Ovary (tissue), 9 donors: ENCODE measurements around the gene TRNP1. TPM values are rescaled to one million over a fixed set of nuclear protein-coding genes. Genes with fewer than 3 reads are reported as not detected.

Experiments
- DNase-seq, 5 donors: peaks; one replicate each; pipeline ENCODE4 v3.0.0-alpha.2; 2019 to 2020
- H3K27ac ChIP-seq, 2 donors: fragments of 200-600 bp; one replicate each; pipeline versions ENCODE4 v1.5.1 to v1.8.0; 2019 to 2022
- H3K27me3 ChIP-seq: fragments of 200-600 bp; one replicate; pipeline ENCODE4 v1.8.0; 2022
- H3K36me3 ChIP-seq: fragments of 200-600 bp; sonication (generic); one replicate; pipeline ENCODE4 v1.5.1; 2019
- H3K4me1 ChIP-seq: one replicate; pipeline ENCODE4 v1.8.1; 2013; ENCODE audit warnings: mild to moderate bottlenecking, moderate library complexity; ENCODE audit not compliant: insufficient read depth
- H3K4me3 ChIP-seq: fragments of 200-600 bp; sonication (generic); one replicate; pipeline ENCODE4 v1.5.1; 2017
- H3K9me3 ChIP-seq, 2 donors: fragments of 200-600 bp in 1 of 2; sonication (generic) in 1 of 2; one replicate each; pipeline versions ENCODE4 v1.5.1 to v1.8.1; 2013 to 2019; ENCODE audit warnings: mild to moderate bottlenecking in 1 of 2, moderate library complexity in 1 of 2
- EP300 ChIP-seq: sonication (generic); formaldehyde crosslinking; IDR thresholded peaks from one replicate; pipeline ENCODE4 v1.6.1; 2017; ENCODE audit warnings: antibody characterized with exemption
- POLR2A ChIP-seq: fragments of 450-650 bp; IDR thresholded peaks from one replicate; pipeline ENCODE4 v1.6.1; 2017; ENCODE audit warnings: antibody characterized with exemption, mild to moderate bottlenecking, moderate library complexity
- WGBS, 3 donors: extraction: QIAGEN DNeasy Blood & Tissue Kit in 1 of 3; methylation state at CpG; one replicate each; pipeline versions ENCODE4 v1.1.5 to v1.1.7; 2013 to 2017; 5-methylcytosine and 5-hydroxymethylcytosine counted together
- intact Hi-C, 4 donors: fragments of 100-400 bp; cut with DNase I; formaldehyde crosslinking; loops; one replicate each; pipeline versions ENCODE4 v1.11.0 to v1.15.1; 2022 to 2023
- polyA plus RNA-seq, 2 donors: library from polyadenylated mRNA; stranded (reverse); fragments of 200-250 nt in 1 of 2; fragments of 350-450 nt in 1 of 2; fragmentation: Illumina TruSeq in 1 of 2; extraction: RNeasy Lipid Tissue Mini Kit (QIAGEN cat#74804) in 1 of 2; gene quantifications; one replicate each; pipeline ENCODE4 v1.2.3, GENCODE V29; 2013 to 2014
- total RNA-seq, 7 donors: library from RNA; depleted of rRNA in 2 of 7; stranded (reverse); fragments of >200 nt in 2 of 7; fragmentation: NEBNext Ultra II Directional in 3 of 7; extraction: Animal tissue kit (Norgen Biotek cat#: 25700) in 3 of 7; gene quantifications; one replicate each; pipeline versions ENCODE4 v1.1.0 to v1.2.4, GENCODE V29; 2016 to 2023
- TF ChIP-seq, protein P1 (sequence below), 3 donors: fragments of 450-650 bp in 2 of 3; fragments of 200-600 bp in 1 of 3; IDR thresholded peaks; one replicate each; pipeline versions ENCODE4 v1.5.1 to v1.8.0; 2016 to 2022; ENCODE audit warnings: antibody characterized with exemption in 3 of 3, mild to moderate bottlenecking in 1 of 3
- donor health status: DM: no; HTN: no; CAD: no; lungs with moderate emphysema.
- donor health status: DM: no; HTN: no; CAD: no.
- donor health status: Bipolar disorder and iron deficiency.
- donor health status: DM: yes; HTN: yes; CAD: no.
- donor health status: DM: no; HTN: no; CAD: no.
- donor health status: DM: yes; HTN: yes; CAD: no.

Gene TRNP1
- total and polyA plus RNA-seq, 9 donors, result 0.25 to 23.8 (median 4.2) TPM

DNA sequence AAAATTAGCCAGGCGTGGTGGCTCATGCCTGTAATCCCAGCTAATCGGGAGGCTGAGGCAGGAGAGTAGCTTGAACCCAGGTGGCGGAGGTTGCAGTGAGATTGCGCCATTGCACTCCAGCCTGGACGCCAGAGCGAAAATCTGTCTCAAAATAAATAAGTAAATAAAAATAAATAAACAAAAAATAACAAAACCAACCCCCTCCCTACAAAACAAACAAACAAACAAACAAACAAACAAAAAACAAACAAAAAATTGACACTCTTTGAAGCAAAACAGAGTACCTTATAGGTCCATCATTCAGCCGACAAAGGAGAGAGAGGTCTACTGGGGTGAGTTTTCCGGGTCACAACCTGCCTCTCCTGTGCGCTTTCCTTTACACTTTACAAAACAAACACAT lies 27.9 kb upstream of the TRNP1 start:
- H3K4me3 ChIP-seq, result no peak overlapping the region
- H3K27ac ChIP-seq, result no peak overlapping the region
- intact Hi-C loops, result no loop called here
- H3K27me3 ChIP-seq, result no peaks in the 10 kb centered on the region
- TF ChIP-seq POLR2A (no peak), EP300 (no peak)
- TF ChIP-seq, protein P1, sequence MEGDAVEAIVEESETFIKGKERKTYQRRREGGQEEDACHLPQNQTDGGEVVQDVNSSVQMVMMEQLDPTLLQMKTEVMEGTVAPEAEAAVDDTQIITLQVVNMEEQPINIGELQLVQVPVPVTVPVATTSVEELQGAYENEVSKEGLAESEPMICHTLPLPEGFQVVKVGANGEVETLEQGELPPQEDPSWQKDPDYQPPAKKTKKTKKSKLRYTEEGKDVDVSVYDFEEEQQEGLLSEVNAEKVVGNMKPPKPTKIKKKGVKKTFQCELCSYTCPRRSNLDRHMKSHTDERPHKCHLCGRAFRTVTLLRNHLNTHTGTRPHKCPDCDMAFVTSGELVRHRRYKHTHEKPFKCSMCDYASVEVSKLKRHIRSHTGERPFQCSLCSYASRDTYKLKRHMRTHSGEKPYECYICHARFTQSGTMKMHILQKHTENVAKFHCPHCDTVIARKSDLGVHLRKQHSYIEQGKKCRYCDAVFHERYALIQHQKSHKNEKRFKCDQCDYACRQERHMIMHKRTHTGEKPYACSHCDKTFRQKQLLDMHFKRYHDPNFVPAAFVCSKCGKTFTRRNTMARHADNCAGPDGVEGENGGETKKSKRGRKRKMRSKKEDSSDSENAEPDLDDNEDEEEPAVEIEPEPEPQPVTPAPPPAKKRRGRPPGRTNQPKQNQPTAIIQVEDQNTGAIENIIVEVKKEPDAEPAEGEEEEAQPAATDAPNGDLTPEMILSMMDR (IDR thresholded peaks at IDR 0.05), result no peak
- H3K36me3 ChIP-seq, result no peaks in the 10 kb centered on the region
- DNase-seq, result no peak
- no peaks in the 10 kb centered on the region for H3K9me3 ChIP-seq
- H3K4me1 ChIP-seq, result no peaks in the 10 kb centered on the region
- WGBS, 3 donors, result 88 to 90% (median 89%) methylated on average over 9 of the region's 9 CpGs

DNA sequence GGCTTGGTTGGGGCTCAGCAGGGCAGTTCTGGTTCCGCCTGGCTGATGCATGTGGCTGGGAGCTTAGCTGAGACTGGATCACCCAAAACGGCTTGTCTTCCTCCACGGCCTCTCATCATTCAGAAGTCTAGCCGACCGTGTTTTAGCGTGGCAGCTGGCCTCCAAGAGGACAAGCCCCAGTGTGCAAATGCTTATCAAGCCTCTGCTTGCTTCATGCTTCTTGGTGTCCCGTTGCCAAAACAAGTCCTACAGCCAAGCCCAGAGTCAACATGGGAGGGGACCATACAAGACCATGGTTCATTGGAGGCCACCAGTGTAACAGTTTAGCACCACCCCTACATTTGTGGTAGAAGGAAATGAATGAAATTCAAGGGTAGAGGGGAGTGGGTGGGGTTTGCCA lies 22.7 kb upstream of the TRNP1 start:
- no peak overlapping the region for H3K4me3 ChIP-seq
- no peaks in the 10 kb centered on the region for H3K36me3 ChIP-seq
- H3K27me3 ChIP-seq, result no peaks in the 10 kb centered on the region
- 46 to 56% (median 49%) methylated on average over 7 of the region's 7 CpGs for WGBS, 3 donors
- no peak for TF ChIP-seq POLR2A
- TF ChIP-seq, protein P1 (IDR thresholded peaks at IDR 0.05), result no peak
- TF ChIP-seq EP300, result no peak
- H3K4me1 ChIP-seq, result no peaks in the 10 kb centered on the region
- H3K27ac ChIP-seq, result no peak overlapping the region
- no peaks in the 10 kb centered on the region for H3K9me3 ChIP-seq
- DNase-seq, result no peak
- intact Hi-C loops, result no loop called here

DNA sequence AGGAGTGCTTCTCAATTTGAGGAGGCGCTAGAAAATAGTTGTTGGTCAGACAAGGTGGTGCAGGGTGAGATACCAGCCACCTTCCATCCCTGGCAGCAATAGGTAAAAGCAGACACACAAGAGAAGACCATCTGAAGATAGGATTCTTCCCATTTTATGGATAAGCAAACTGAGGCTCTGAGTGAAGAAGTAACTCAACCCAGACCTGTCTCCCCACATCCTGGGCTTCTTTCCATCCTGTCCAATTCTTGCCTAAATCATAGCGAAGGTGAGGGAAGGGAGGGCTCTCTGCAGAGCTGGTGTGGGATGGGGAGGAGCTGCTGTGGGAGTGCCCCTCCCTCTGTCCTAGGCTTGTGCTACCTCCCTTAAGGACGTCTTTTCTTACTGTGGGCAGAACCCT lies 21.9 kb upstream of the TRNP1 start:
- no peaks in the 10 kb centered on the region for H3K27me3 ChIP-seq
- H3K4me3 ChIP-seq, result no peak overlapping the region
- no peak for DNase-seq
- H3K27ac ChIP-seq, result no peak overlapping the region
- intact Hi-C loops, result no loop called here
- no peaks in the 10 kb centered on the region for H3K4me1 ChIP-seq
- 54 to 68% (median 67%) methylated on average over 3 of the region's 3 CpGs for WGBS, 3 donors
- no peaks in the 10 kb centered on the region for H3K36me3 ChIP-seq
- H3K9me3 ChIP-seq, result no peaks in the 10 kb centered on the region
- TF ChIP-seq POLR2A (no peak), EP300 (no peak)
- TF ChIP-seq, protein P1 (IDR thresholded peaks at IDR 0.05), result no peak

DNA sequence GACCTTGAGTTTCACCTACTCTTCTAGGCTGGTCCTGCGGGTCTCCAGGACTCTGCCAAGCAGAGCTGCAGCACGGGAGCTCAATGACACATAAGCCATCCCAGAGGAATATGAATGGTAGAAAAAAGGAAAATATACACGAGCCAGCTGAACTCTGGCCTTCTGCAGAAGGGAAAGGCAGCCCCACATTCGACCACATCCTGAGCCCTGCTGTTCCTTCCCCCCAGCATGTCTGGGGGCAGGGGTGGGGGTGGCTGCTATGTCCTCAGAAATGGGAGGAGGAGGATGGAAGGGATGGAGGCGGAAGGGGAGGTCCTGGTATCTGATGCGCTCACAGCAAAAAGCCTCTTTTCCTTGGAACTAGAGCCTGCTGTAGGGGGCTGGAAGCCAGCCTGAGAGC lies 21.1 kb upstream of the TRNP1 start:
- TF ChIP-seq POLR2A (no peak), EP300 (no peak)
- TF ChIP-seq, protein P1 (IDR thresholded peaks at IDR 0.05), result no peak
- intact Hi-C loops, result no loop called here
- Histone ChIP-seq H3K27me3 (no peaks in the 10 kb centered on the region), H3K4me1 (no peaks in the 10 kb centered on the region), H3K9me3 (no peaks in the 10 kb centered on the region), H3K36me3 (no peaks in the 10 kb centered on the region), H3K27ac (no peak overlapping the region), H3K4me3 (no peak overlapping the region)
- WGBS, 3 donors, result 31 to 41% (median 31%) methylated on average over 6 of the region's 6 CpGs
- no peak for DNase-seq

DNA sequence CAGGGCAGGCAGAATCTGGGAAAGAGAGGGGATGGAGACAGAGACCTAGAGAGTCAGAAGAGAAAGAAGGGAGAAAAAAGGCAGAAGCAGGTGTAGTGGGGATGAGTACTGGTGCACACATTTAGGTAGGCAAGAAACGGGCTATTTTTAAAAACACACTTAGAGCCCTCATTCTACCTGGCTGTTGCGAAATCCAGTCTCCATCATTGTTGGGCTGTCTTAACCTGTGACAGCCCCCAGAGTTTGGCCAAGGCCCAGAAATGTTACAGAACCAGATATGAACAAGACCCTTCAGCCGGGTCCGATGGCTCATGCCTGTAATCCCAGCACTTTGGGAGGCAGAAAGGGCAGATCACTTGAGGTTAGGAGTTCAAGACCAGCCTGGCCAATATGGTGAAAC lies 20.7 kb upstream of the TRNP1 start:
- no peaks in the 10 kb centered on the region for H3K36me3 ChIP-seq
- no peak overlapping the region for H3K27ac ChIP-seq
- no peaks in the 10 kb centered on the region for H3K4me1 ChIP-seq
- no peaks in the 10 kb centered on the region for H3K27me3 ChIP-seq
- H3K9me3 ChIP-seq, result no peaks in the 10 kb centered on the region
- TF ChIP-seq, protein P1 (IDR thresholded peaks at IDR 0.05), result no peak
- TF ChIP-seq EP300 (no peak), POLR2A (no peak)
- H3K4me3 ChIP-seq, result no peak overlapping the region
- 85 to 92% (median 89%) methylated on average over 4 of the region's 4 CpGs for WGBS, 3 donors
- intact Hi-C loops, result no loop called here
- DNase-seq, result no peak
